Head of caudate nucleus (tissue), 42 donors: ENCODE data around the gene ZC3H12A.
"Not testable (repeated sequence)": the region's sequence is repeated elsewhere in the genome, so short reads cannot be mapped to it uniquely, and the experiment has no call there.

Experiments used
- DNase-seq, 42 donors: peaks; one replicate each; pipeline versions ENCODE4 v3.0.0 to v3.0.0-alpha.2; 2020 to 2021; ENCODE audit warnings: mixed read lengths in 7 of 42
- intact Hi-C: fragments of 100-400 bp; cut with DNase I; formaldehyde crosslinking; loops from one replicate; pipeline ENCODE4 v1.15.0; 2022

The ZC3H12A gene

GRCh38 chr1:37485902-37486679 lies 11.7 kb downstream of the ZC3H12A start:
- intact Hi-C loops = no loop called here
- DNase-seq = no peak

- intact Hi-C loops = no loop called here
- peak; percentile 49 to 91 (median 77) for DNase-seq
Measured at GRCh38 chr1:37486680-37487618, 12.6 kb downstream of the ZC3H12A start.

- intact Hi-C loops = no loop called here
- DNase-seq = peak in 1 of 42 donors; percentile 27
Measured at GRCh38 chr1:37487619-37487984, 13.2 kb downstream of the ZC3H12A start.

GRCh38 chr1:37493336-37494098 lies 19.1 kb downstream of the ZC3H12A start:
- intact Hi-C loops = no loop called here

GRCh38 chr1:37495875-37496274 lies 21.5 kb downstream of the ZC3H12A start:
- no peak for DNase-seq

More at GRCh38 chr1:37493336-37494098, 19.1 kb downstream of the ZC3H12A start:
- DNase-seq = no peak

GRCh38 chr1:37497832-37498231 lies 23.5 kb downstream of the ZC3H12A start:
- intact Hi-C loops = no loop called here
- DNase-seq = peak in 1 of 42 donors; percentile 32

More at GRCh38 chr1:37495875-37496274, 21.5 kb downstream of the ZC3H12A start:
- intact Hi-C loops = no loop called here

GRCh38 chr1:37498872-37499617 lies 24.7 kb downstream of the ZC3H12A start:
- intact Hi-C loops = no loop called here

GRCh38 chr1:37501661-37502060 lies 27.3 kb downstream of the ZC3H12A start:
- intact Hi-C loops = no loop called here
- no peak for DNase-seq

More at GRCh38 chr1:37498872-37499617, 24.7 kb downstream of the ZC3H12A start:
- peak in 3 of 42 donors; percentile 23 to 32 (median 30) for DNase-seq

- intact Hi-C loops = no loop called here
Measured at GRCh38 chr1:37502104-37502503, 27.7 kb downstream of the ZC3H12A start.

GRCh38 chr1:37502791-37503190 lies 28.4 kb downstream of the ZC3H12A start:
- DNase-seq, intact Hi-C loops: not testable (repeated sequence)

More at GRCh38 chr1:37502104-37502503, 27.7 kb downstream of the ZC3H12A start:
- DNase-seq = no peak

GRCh38 chr1:37506740-37507139 lies 32.4 kb downstream of the ZC3H12A start:
- DNase-seq = no peak
- intact Hi-C loops = no loop called here

GRCh38 chr1:37509181-37509580 lies 34.8 kb downstream of the ZC3H12A start:
- intact Hi-C loops = no loop called here
- DNase-seq = no peak

- intact Hi-C loops = loop anchor here (2.0 kb wide), 1 partner anchor 43 kb away; the partner anchor contains the start of gene DNALI1
Measured at GRCh38 chr1:37513795-37514349, 39.5 kb downstream of the ZC3H12A start.

GRCh38 chr1:37514350-37515184 lies 40.2 kb downstream of the ZC3H12A start, which contains the start of gene MEAF6:
TSS of gene MEAF6 (minus strand) at chr1:37514766. CDS start at chr1:37514746, 20 bp downstream.
- DNase-seq = peak; percentile 33 to 92 (median 84)
- intact Hi-C loops = loop anchor here (2.0 to 5.0 kb wide), 2 partner anchors 42 to 83 kb away; partner anchors contain the start of genes DNALI1 and GNL2

More at GRCh38 chr1:37513795-37514349, 39.5 kb downstream of the ZC3H12A start:
- peak in 41 of 42 donors; percentile 20 to 78 (median 49) for DNase-seq

GRCh38 chr1:37515185-37516034 lies 41.0 kb downstream of the ZC3H12A start:
- intact Hi-C loops = loop anchor here (2.0 to 5.0 kb wide), 2 partner anchors 41 to 82 kb away; partner anchors contain the start of genes DNALI1 and GNL2
- peak in 1 of 42 donors; percentile 31 for DNase-seq

- intact Hi-C loops = loop anchor here (5.0 kb wide), 1 partner anchor 80 kb away; the partner anchor contains the start of gene GNL2
- DNase-seq = peak in 1 of 42 donors; percentile 1
Measured at GRCh38 chr1:37517569-37517968, 43.2 kb downstream of the ZC3H12A start.
